Central memory CD4-positive, alpha-beta T cell (primary cell): ENCODE data around the gene PPFIBP1.
"Not testable (repeated sequence)": the region's sequence is repeated elsewhere in the genome, so short reads cannot be mapped to it uniquely, and the experiment has no call there.

ENCODE experiments used
- DNase-seq: peaks from one replicate; pipeline ENCODE4 v3.0.0; 2022

Gene PPFIBP1

DNA sequence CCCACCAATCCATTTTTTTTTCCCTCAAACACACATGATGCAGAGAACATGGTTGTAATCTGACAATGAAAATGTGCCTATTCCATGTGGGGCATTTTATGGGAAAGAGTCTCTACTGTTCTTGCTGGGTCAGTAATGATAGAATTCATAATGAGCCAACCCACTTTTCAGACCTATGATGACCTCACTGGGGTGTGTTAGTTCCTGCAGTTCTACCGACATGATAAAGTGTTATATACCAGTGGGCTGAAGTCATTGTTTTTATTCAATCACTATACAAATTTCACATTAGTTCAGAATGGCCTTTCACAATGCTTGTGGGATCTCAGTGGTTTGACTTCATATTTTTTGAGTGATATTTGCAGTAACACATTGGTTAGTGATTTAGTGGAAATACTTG lies 47.5 kb downstream of the PPFIBP1 start:
- no peak for DNase-seq

DNA sequence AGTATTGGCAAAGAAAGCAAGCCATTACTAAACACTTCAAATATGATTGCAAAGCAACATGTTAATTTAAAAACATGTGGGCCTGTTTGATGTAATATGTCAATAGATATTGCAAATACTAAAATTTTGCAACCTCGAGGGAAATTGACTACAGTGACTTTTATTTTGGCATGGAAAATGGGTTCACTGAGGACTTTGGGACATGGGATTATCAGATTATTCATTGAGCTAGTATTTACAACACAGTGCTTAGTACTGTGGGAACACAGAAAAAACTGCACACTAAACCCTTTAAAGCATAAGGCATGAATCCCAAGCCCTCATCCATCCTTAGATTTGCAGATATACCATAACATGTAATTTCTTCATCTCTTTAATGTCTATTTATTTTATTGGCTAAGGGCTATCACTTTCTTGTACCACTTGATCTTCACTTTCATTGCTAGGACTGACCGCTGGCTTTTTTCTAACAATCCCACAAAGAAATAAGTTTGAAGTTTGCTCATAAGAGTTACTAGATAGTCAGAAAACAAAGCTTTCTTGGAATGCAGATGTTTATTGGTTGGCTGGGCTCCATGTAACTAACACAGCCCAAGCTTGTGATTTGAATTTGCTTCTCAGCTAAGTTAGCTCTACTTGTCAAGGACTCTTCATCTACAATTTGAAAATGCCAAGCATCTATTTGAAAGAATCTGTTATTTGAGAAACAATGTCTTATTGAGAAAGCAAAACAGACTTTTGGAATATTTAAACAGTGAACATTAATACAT lies 48.7 kb downstream of the PPFIBP1 start:
- DNase-seq: no peak

- DNase-seq: no peak
Measured at GRCh38 chr12:27573972-27574371, 50.0 kb downstream of the PPFIBP1 start.

DNA sequence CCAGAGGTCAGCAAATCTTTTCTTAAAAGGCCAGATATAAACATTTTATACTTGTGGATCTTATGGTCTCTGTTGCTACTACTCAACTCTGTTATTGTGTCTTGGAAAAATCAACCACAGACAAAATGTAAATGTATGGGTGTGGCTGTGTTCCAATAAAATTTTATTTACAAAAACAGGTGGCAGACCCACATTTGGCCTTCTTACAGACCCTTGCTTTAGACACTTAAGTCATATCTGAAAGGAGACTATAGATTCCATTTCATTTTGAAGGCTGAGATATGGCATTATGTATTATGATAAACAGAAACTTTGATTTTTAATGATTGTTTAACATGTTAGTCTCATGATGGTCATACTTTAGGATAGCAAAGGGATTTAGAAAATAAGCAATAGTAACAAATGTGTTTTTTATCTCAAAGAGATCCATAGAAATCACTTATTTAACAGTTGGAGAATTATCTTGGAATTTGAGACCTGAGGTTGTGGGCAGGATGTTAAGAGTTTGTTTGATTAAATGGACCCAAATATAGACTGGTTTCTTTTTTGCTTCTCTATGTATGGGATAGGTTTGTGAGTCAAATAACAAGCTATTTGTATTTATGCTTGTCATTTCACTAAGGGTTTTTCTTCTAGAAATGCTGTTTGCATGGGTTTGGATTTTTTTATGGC lies 51.2 kb downstream of the PPFIBP1 start:
- DNase-seq: no peak

- no peak for DNase-seq
Measured at GRCh38 chr12:27575762-27576118, 51.7 kb downstream of the PPFIBP1 start.

- DNase-seq: no peak
Measured at GRCh38 chr12:27576667-27577347, 52.8 kb downstream of the PPFIBP1 start.

GRCh38 chr12:27577688-27578087 lies 53.7 kb downstream of the PPFIBP1 start:
- DNase-seq: no peak

DNA sequence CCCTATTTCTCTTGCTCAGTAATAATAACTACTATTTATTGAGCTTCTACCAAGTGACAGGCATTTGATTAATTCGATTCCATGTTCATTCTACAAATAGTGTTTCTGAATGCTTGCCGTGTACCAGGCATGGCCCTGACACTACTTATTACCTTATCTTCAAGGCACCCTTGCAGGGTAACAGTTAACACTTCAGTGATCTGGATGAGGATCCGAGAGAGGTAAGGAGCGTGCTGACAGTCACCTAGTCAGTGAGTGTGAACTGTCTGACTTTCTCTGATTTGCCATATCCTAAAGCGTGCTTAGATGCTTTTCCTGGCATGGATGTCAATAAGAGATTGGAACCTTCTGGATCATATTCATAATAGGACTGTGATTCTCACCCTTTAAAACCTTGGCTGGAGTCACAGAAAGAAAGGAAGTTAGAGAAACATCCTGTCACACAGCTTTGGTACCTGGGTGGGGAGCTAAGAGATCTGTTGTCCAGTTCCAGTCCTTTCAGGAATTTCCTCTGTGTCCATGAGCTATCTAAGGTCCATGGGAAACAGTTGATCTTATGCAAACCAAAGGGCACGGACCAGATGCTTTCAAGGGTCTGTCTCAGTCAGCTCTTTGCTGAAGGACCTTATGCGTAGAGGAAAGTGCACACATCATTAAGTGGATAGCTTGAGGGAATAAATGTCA lies 54.8 kb downstream of the PPFIBP1 start:
- no peak for DNase-seq

- DNase-seq: no peak
Measured at GRCh38 chr12:27580561-27581330, 56.7 kb downstream of the PPFIBP1 start.

GRCh38 chr12:27581331-27581671 lies 57.3 kb downstream of the PPFIBP1 start:
- not testable (repeated sequence) for DNase-seq

DNA sequence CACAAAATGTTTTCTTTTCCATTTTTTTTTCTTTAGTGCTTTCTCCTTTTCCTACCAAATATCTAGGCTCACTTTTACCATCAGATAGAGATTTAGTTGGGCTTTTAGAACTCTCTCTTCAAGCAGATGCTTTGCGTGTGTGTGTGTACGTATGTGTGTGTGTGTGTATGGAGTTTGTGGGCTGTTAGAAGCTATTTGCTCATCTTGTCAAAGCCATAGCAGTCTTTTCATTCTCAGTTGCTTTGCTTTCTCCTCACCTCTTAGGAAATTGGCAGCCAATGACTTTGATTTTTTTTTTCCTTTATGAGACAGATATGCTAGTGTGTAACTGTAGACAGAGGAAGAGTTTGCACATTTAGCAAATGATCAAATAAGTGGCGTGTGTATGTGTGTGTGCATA lies 57.8 kb downstream of the PPFIBP1 start:
- DNase-seq: not testable (repeated sequence)

- not testable (repeated sequence) for DNase-seq
Measured at GRCh38 chr12:27582445-27582844, 58.4 kb downstream of the PPFIBP1 start.

DNA sequence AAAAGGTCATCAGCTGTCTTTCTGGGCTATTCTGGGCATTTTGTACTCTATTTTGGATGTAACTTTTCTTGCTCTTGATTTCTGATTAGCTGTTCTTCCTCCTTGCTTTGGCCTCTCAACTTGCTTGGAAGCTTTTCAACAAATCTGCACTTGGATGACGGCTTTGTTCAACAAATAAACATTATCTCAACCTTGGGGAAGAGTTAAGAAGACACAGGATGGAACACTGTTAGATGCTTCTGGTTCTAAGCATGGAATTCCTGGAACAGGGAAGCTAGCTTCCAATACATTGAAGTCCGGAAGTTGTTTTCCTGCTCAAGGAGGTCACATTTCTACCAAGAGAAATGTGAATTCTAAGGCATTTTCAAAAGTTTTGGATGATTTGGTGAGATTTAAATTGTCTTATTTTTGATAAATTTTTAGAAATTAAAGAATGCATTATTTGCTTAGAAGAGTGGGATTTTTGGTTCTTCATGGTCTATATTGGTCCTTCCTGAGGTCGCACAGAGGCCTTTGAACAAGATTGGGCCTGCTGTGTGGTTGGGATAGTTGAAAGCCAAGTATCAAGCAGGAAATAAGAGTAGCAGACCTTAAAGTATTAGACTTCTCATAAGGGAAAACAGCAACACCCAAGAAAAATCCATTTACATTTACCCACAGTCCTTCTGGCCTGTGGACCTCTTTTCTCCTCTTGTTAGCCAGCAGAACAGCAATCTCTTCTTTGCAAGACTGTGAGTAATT lies 59.2 kb downstream of the PPFIBP1 start:
- no peak for DNase-seq

GRCh38 chr12:27583981-27584380 lies 60.0 kb downstream of the PPFIBP1 start:
- no peak for DNase-seq

DNA sequence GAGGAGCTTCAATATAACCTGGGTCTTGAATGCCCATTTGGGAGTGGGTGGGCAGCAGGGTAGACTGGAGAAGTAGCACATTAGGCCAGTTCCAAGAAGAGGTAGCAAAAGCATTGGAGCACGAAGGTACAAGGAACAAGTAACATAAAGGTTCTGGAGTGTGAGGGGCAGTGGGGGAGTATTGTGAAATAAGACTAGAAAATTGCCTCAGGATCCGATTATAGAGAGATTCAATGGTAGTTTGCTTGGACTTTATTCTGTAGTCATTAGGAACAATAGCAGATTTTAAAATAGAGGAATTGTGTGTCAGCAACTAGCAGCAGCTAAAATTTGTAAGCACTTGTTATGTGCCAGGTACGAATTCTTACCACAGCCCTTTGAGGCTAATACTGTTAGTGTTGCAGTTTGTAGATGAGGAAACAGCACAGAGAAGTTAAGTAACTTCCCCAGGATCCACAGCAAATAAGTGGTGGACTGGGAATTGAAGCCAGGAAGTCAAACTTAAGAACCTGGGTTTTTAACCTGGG lies 61.8 kb downstream of the PPFIBP1 start:
- no peak for DNase-seq

DNA sequence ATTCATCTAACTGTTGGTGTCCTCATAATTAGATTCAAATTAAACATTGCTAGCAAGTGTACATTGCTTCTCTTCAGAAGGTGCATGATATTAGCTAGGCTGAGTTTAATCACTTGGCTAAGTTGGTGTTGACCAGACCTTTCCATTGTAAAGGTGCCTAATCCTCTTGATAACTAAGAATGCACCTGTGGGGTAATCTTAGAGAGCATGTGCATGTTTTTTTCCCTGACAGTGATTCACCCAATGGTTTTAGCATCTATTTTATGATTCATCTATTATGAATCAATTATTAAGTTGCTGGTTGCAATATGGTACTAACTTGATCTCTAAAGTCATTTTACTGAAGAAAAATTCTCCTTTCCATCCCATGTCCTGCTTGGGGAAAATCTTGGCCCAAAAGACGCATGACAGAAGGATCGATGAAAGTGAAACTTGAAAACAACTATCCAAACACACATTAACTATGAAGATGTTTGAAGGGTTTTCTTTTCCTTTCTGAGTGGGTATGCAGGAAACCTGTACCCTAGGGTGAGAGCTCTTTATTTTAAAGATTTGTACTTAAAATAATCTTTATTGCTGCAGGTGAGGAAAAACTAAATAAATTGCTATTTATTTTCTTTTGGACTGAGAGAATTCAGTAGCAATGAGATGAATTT lies 64.2 kb downstream of the PPFIBP1 start:
- DNase-seq: not testable (repeated sequence)

GRCh38 chr12:27588776-27589175 lies 64.8 kb downstream of the PPFIBP1 start:
- no peak for DNase-seq

DNA sequence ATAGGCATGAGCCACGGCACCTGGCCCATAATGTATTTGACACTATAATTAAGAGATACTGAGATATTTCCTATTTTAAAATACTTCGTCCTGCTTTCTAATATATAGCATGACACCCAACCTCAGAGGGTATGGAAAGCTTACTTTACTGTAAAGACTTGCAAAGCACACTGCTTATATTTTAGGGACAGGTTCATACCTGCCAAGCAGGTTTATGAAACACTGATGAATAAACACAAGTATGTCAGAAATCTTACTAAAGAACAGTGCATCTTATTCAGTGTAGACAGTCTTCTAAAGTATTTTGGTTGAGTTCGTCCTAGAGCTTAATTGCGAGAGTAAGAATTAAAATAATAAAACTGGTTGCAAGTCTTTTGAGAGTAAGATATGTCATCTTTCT lies 65.4 kb downstream of the PPFIBP1 start:
- no peak for DNase-seq

DNA sequence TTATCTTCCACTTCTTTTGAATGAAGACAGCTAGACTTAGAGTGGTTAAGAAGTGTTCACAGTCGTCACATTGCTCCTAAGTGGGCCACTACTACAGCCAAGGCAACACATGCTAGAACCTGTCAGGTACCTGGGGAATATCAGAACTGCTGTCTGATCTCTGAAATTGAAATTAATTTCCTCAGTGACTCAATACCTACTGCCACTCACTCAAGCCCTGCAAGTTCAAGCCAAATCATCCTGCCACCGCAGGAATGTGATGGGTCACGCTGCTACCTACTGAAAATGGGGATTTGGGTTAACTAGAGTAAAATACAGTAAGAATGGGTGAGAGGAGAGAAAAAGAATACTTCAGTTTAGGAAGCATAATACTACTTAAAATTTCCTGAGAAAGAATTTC lies 67.7 kb downstream of the PPFIBP1 start:
- DNase-seq: not testable (repeated sequence)

DNA sequence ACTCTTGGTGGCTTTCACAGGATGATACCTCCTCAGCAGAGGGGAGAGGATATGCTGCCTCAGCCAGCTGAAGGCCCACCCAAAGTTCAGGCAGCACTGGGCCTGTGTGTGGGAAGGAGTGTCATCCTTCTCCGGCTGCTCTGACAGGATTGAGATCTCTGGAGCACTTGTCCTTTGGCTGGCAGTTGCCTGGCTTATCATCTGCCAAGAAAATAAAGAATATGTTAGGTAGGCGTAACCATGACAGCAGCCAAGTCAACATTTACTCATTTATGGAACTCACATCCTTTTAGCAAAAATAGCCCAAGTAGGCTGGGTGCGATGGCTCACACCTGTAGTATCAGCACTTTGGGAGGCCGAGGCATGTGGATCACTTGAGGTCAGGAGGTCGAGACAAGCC lies 68.5 kb downstream of the PPFIBP1 start:
- DNase-seq: no peak

GRCh38 chr12:27593266-27593665 lies 69.3 kb downstream of the PPFIBP1 start:
- DNase-seq: no peak
